Pancreas (tissue), 10 donors: ENCODE data around the gene PRDM15. TPM values are rescaled to one million over a fixed set of nuclear protein-coding genes. Genes with fewer than 3 reads are reported as not detected.
A peak's percentile ranks its signal among the peaks of the same experiment; 100 is the strongest.

Source experiments
- ATAC-seq, 4 donors: fragments of 200-7000 bp; cut with Tn5 transposase; one replicate each; pipeline versions ENCODE4 v1.8.0 to v1.9.1; 2020; ENCODE audit warnings: mild to moderate bottlenecking in 4 of 4, moderate library complexity in 4 of 4
- DNase-seq, 6 donors: peaks; one replicate each; pipeline ENCODE4 v3.0.0-alpha.2; 2020
- FAIRE-seq: peaks from 2 replicates; lab custom pipeline; 2012; peaks lifted over from hg19 to GRCh38; lab: Jason Lieb, UNC
- H3K27ac ChIP-seq, 4 donors: fragments of 200-600 bp; sonication (generic); 1 replicate in 3 of 4; 2 replicates in 1 of 4; pipeline versions ENCODE4 v1.5.0 to v1.8.0; 2020
- H3K27me3 ChIP-seq, 4 donors: fragments of 200-600 bp; one replicate each; pipeline ENCODE4 v1.8.0; 2021
- H3K36me3 ChIP-seq, 3 donors: fragments of 200-600 bp; sonication (generic) in 1 of 3; one replicate each; pipeline versions ENCODE4 v1.5.0 to v1.8.0; 2020 to 2021
- H3K4me1 ChIP-seq, 3 donors: fragments of 200-600 bp; one replicate each; pipeline ENCODE4 v1.8.0; 2021
- H3K4me3 ChIP-seq, 4 donors: fragments of 200-600 bp; sonication (generic) in 2 of 4; one replicate each; pipeline versions ENCODE4 v1.5.0 to v1.8.0; 2020 to 2021
- H3K9me3 ChIP-seq, 4 donors: fragments of 200-600 bp; one replicate each; pipeline ENCODE4 v1.8.0; 2021
- CTCF ChIP-seq, 4 donors: fragments of 200-600 bp; sonication (generic) in 3 of 4; IDR thresholded peaks; one replicate each; pipeline versions ENCODE4 v1.5.0 to v1.8.0; 2021; ENCODE audit warnings: antibody characterized with exemption in 4 of 4
- WGBS, 2 donors: extraction: QIAGEN DNeasy Blood & Tissue Kit; methylation state at CpG; one replicate each; pipeline ENCODE4 v1.1.7; 2013; 5-methylcytosine and 5-hydroxymethylcytosine counted together
- intact Hi-C, 3 donors: fragments of 100-400 bp; cut with DNase I; formaldehyde crosslinking; loops; one replicate each; pipeline versions ENCODE4 v1.11.1 to v1.14.2; 2022
- polyA plus RNA-seq, 2 donors: library from polyadenylated mRNA; stranded (reverse); fragments of 200-250 nt; gene quantifications; one replicate each; pipeline ENCODE4 v1.2.3, GENCODE V29; 2013
- total RNA-seq, 6 donors: library from RNA; stranded (reverse); fragmentation: NEBNext Ultra II Directional in 4 of 6; extraction: Animal tissue kit (Norgen Biotek cat#: 25700) in 4 of 6; gene quantifications; one replicate each; pipeline versions ENCODE4 v1.2.1 to v1.2.4, GENCODE V29; 2021 to 2023
- donor health status: healthy with polysubstance abuse.
- donor health status: DM: no; HTN: no; CAD: no; lungs with moderate emphysema.
- donor health status: DM: no; HTN: no; CAD: no.
- donor health status: control.
- donor health status: control.
- donor health status: Bipolar disorder and iron deficiency.
- donor health status: DM: yes; HTN: yes; CAD: no.
- donor health status: DM: no; HTN: no; CAD: no.
- donor health status: DM: no; HTN: no; CAD: no.
- donor health status: DM: yes; HTN: yes; CAD: no.

PRDM15 gene
- total and polyA plus RNA-seq, 8 donors, result 1.6 to 3.9 (median 3.4) TPM

- no peaks in the 10 kb centered on the region for H3K9me3 ChIP-seq
- intact Hi-C loops, result no loop called here
- H3K4me1 ChIP-seq, result peaks cover 8 to 20% (median 12%) of the 10 kb centered on the region in 3 donors
- DNase-seq (no peak), ATAC-seq (peak in 1 of 4 donors; percentile 11), FAIRE-seq (no peak)
- WGBS, 2 donors, result 40 to 44% methylated on average over 7 of the region's 7 CpGs
- peak overlapping the region in 2 of 4 donors; percentile 33 to 47 for H3K27ac ChIP-seq
- no peak overlapping the region for H3K4me3 ChIP-seq
- H3K27me3 ChIP-seq, result no peaks in the 10 kb centered on the region
- no peaks in the 10 kb centered on the region for H3K36me3 ChIP-seq
- TF ChIP-seq CTCF (IDR thresholded peaks at IDR 0.05), result no peak
These were observed 44.7 kb upstream of the PRDM15 start for GRCh38 chr21:41923631-41924367.

- no peak for TF ChIP-seq CTCF (IDR thresholded peaks at IDR 0.05)
- DNase-seq, result no peak
- Histone ChIP-seq H3K27ac (no peak overlapping the region), H3K4me1 (peaks cover 8 to 20% (median 12%) of the 10 kb centered on the region in 3 donors), H3K4me3 (no peak overlapping the region), H3K27me3 (no peaks in the 10 kb centered on the region), H3K9me3 (no peaks in the 10 kb centered on the region), H3K36me3 (peaks cover 0 to 4% (median 0%) of the 10 kb centered on the region in 3 donors)
- no peak for ATAC-seq
- intact Hi-C loops, result no loop called here
- 87 to 92% methylated on average over 8 of the region's 8 CpGs for WGBS, 2 donors
- no peak for FAIRE-seq
These were observed 44.0 kb upstream of the PRDM15 start for GRCh38 chr21:41923186-41923585.

- H3K4me3 ChIP-seq, result no peak overlapping the region
- H3K36me3 ChIP-seq, result peaks cover 0 to 6% (median 0%) of the 10 kb centered on the region in 3 donors
- H3K4me1 ChIP-seq, result peaks cover 6 to 13% (median 10%) of the 10 kb centered on the region in 3 donors
- DNase-seq, result no peak
- no peaks in the 10 kb centered on the region for H3K27me3 ChIP-seq
- no peak overlapping the region for H3K27ac ChIP-seq
- 74 to 83% methylated on average over 7 of the region's 7 CpGs for WGBS, 2 donors
- no peaks in the 10 kb centered on the region for H3K9me3 ChIP-seq
- TF ChIP-seq CTCF (IDR thresholded peaks at IDR 0.05), result no peak
- intact Hi-C loops, result no loop called here
- no peak for FAIRE-seq
- ATAC-seq, result no peak
These were observed 41.9 kb upstream of the PRDM15 start for GRCh38 chr21:41921021-41921420.

GRCh38 chr21:41920476-41920875 lies 41.3 kb upstream of the PRDM15 start:
- H3K4me1 ChIP-seq, result peaks cover under 1 to 7% (median 5%) of the 10 kb centered on the region in 3 donors
- H3K27ac ChIP-seq, result no peak overlapping the region
- H3K27me3 ChIP-seq, result no peaks in the 10 kb centered on the region
- H3K9me3 ChIP-seq, result no peaks in the 10 kb centered on the region
- DNase-seq (no peak), ATAC-seq (no peak), FAIRE-seq (no peak)
- peaks cover 0 to 11% (median 0%) of the 10 kb centered on the region in 3 donors for H3K36me3 ChIP-seq
- intact Hi-C loops, result no loop called here
- TF ChIP-seq CTCF (IDR thresholded peaks at IDR 0.05), result no peak
- no peak overlapping the region for H3K4me3 ChIP-seq
- WGBS, 2 donors, result 82% methylated on average over 5 of the region's 5 CpGs
